Thoracic aorta (tissue), 2 donors: ENCODE results near the gene HOTAIR. TPM values are rescaled to one million over a fixed set of nuclear protein-coding genes. Genes with fewer than 3 reads are reported as not detected.

ENCODE experiments used
- ATAC-seq: fragments of 150-250 bp; one replicate; pipeline ENCODE4 v1.8.0; 2017; ENCODE audit warnings: low read depth; ENCODE audit not compliant: insufficient number of reproducible peaks, low FRiP score
- DNase-seq: peaks from one replicate; pipeline ENCODE4 v3.0.0-alpha.2; 2020; ENCODE audit warnings: low spot score
- H3K27ac ChIP-seq, 2 donors: fragments of 200-600 bp; sonication (generic); 1 replicate in 1 of 2; 2 replicates in 1 of 2; pipeline ENCODE4 v1.5.1; 2016; ENCODE audit warnings: mild to moderate bottlenecking in 2 of 2, moderate library complexity in 2 of 2
- H3K27me3 ChIP-seq: fragments of 200-600 bp; sonication (generic); replicated peaks from 2 replicates; pipeline ENCODE4 v1.6.0; 2016; ENCODE audit warnings: mild to moderate bottlenecking; ENCODE audit not compliant: insufficient read depth
- H3K36me3 ChIP-seq: fragments of 200-600 bp; sonication (generic); one replicate; pipeline ENCODE4 v1.5.1; 2016
- H3K4me1 ChIP-seq, 2 donors: fragments of 200-600 bp; sonication (generic); 1 replicate in 1 of 2; 2 replicates in 1 of 2; pipeline versions ENCODE4 v1.5.1 to v1.6.0; 2016; ENCODE audit warnings: low read depth in 2 of 2, mild to moderate bottlenecking in 1 of 2; ENCODE audit not compliant: control insufficient read depth in 1 of 2
- H3K4me3 ChIP-seq: fragments of 200-600 bp; sonication (generic); 2 replicates; pipeline ENCODE4 v1.5.1; 2016; ENCODE audit warnings: mild to moderate bottlenecking
- H3K9me3 ChIP-seq: fragments of 200-600 bp; sonication (generic); 2 replicates; pipeline ENCODE4 v1.5.1; 2016
- total RNA-seq, 2 donors: library from RNA; depleted of rRNA; stranded (reverse); fragments of >200 nt; gene quantifications; one replicate each; pipeline versions ENCODE4 v1.1.0 to v1.2.3, GENCODE V29; 2016
- TF ChIP-seq, protein P1 (sequence below): fragments of 200-600 bp; sonication (generic); IDR thresholded peaks from one replicate; pipeline ENCODE4 v1.5.1; 2019; ENCODE audit warnings: antibody characterized with exemption

The HOTAIR gene
- total RNA-seq, 2 donors from 2014 or later = not detected

DNA sequence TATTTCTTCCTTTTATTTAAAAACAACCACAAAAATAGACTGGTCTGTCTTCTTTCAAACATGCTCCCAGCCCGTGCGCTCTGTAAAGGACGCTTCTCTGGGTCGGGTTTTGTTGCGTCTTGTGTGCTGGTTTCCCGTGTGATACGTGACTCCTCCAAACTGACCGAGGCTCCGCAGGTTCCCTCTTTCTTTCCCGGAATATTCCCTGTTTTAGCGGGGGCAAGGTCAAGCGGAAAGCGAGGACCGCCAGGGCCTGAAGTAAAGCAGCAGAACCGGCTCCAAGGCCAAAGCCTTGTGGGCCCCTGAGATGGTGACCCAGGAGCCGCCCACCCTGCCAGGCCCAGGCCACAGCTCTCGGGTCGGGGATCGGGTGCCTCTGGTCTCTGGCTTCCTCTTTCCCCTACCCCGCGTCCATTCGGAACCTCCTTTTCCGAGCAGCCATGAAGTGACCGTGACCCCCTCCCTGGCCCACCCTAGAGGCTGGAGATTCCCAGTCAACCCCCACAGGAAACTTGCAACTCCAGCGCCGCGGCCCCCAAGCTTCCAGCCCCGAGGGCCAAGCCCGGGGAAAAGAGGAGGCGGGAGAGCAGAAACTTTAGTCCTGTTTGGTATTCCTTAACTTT, 9.3 kb upstream of the HOTAIR start:
- H3K27ac ChIP-seq = no peak overlapping the region
- H3K9me3 ChIP-seq = no peaks in the 10 kb centered on the region
- H3K36me3 ChIP-seq = no peaks in the 10 kb centered on the region
- ATAC-seq = no peak
- H3K27me3 ChIP-seq = peaks cover 55% of the 10 kb centered on the region
- DNase-seq = no peak
- TF ChIP-seq, protein P1, sequence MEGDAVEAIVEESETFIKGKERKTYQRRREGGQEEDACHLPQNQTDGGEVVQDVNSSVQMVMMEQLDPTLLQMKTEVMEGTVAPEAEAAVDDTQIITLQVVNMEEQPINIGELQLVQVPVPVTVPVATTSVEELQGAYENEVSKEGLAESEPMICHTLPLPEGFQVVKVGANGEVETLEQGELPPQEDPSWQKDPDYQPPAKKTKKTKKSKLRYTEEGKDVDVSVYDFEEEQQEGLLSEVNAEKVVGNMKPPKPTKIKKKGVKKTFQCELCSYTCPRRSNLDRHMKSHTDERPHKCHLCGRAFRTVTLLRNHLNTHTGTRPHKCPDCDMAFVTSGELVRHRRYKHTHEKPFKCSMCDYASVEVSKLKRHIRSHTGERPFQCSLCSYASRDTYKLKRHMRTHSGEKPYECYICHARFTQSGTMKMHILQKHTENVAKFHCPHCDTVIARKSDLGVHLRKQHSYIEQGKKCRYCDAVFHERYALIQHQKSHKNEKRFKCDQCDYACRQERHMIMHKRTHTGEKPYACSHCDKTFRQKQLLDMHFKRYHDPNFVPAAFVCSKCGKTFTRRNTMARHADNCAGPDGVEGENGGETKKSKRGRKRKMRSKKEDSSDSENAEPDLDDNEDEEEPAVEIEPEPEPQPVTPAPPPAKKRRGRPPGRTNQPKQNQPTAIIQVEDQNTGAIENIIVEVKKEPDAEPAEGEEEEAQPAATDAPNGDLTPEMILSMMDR = no peak
- no peak overlapping the region for H3K4me3 ChIP-seq
- peaks cover 15 to 19% of the 10 kb centered on the region in 2 donors for H3K4me1 ChIP-seq

DNA sequence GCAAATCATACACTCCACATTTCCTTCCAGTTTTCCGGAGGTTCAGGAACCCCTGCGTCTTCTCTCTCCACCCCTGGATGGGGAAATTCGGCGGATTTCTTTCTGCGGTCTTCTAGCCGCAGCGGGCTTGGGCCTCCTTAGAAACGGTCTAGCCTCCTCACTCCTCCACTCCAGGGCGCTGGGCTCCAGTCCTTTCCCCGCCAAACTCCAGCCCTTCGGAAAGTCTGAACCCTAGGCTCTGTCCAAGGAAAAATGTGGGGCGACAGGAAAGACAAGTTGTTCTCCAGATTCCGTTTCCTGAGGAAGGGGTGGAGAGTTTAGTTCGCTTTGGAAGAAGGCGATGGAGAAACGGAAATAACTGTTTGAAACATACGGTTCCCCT, 8.8 kb upstream of the HOTAIR start:
- ATAC-seq (no peak), DNase-seq (no peak)
- no peaks in the 10 kb centered on the region for H3K9me3 ChIP-seq
- no peak overlapping the region for H3K27ac ChIP-seq
- no peaks in the 10 kb centered on the region for H3K36me3 ChIP-seq
- TF ChIP-seq, protein P1 = no peak
- peaks cover 50% of the 10 kb centered on the region for H3K27me3 ChIP-seq
- H3K4me3 ChIP-seq = no peak overlapping the region
- peaks cover 15 to 18% of the 10 kb centered on the region in 2 donors for H3K4me1 ChIP-seq

DNA sequence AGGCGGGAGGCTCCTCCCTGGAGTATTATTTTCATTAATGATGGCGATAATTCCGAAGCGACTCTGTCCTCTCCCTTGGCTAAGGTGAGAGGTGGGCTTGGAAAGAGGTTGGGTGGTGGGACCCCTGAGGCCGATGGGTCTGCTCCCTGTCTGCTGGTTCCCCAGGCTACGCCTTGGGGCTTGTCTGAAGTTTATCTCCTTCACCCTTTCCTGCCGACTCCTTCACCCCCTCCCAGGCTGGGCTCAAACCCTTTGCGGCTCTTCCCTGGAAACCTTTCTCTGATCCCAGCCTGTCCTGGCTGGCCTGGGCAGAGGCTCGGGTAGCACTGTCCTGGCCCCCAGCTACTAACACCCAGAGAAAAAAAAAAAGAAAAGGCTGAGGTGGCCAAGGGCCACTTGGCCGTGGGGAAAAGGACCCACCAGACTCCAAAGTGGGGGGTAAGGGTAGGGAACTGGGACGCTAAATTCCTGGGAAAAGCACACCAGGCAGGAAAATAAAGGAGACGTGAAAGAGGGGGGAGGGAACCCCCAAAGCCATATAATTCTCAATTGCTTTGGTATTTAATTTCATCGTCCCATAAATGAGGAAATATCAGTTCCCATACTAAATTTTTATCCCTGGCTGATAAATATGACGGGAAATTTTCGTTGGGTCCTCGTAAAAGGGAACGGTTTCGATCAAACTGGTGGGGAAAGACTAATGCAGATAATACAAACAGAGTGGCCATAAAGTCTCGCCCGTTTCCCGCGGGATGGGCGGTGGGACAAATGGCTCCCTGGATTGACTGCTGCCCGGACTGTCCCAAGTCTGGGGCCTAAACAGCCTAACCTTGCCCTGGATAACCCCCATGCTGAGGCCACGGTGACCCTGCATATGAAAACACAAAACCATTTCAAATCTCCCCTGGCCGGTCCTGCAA, 8.2 kb upstream of the HOTAIR start:
- Histone ChIP-seq H3K4me3 (no peak overlapping the region), H3K4me1 (peaks cover 15 to 18% of the 10 kb centered on the region in 2 donors), H3K9me3 (no peaks in the 10 kb centered on the region), H3K36me3 (no peaks in the 10 kb centered on the region), H3K27ac (no peak overlapping the region), H3K27me3 (peaks cover 45% of the 10 kb centered on the region)
- DNase-seq (no peak), ATAC-seq (no peak)
- TF ChIP-seq, protein P1 = no peak

DNA sequence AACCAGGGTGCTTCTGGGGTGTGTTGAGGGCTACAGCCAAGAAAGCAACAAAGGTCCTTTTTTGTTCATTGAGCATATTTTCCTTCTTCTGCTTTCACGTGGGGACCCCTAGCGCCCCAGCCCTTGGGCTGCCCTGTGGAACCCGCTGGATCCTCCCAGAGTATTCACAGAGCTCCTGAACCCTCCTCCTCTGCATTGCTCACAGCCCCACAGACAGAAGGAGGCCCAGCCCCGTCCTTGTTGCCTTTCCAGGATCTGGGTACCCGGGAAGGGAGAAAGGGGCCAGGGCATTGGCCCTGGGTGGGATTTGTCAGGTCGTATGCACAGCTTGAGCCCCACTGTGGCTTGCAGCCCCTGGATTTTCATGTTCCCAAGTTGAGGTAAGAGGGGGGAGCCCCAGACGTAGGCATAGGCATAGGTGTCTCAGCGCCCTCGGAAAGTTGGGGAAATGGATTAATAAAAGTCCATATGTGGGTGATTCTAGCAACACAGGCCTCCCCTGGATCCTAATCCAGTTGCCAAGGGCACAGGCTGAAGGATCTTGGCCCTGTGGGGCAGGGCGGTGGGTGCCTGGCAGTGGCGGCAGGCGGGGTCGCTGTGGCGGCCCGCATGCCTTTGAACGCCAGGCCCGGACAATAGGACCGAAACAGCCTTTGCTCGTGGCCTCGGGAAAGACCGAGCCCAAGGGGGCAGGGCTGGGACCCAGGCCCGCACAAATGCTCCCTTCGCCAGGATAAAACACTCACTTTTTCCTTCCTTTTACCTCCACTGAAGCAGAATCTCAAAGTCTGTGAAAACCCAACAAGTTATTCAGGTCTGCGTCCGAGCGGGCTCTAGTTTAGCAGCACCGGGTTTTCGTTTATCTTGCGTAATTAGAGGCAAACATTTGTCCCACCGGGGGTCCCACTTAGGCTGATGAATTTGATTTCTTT, 7.1 kb upstream of the HOTAIR start:
- TF ChIP-seq, protein P1 = no peak
- Histone ChIP-seq H3K4me3 (no peak overlapping the region), H3K9me3 (no peaks in the 10 kb centered on the region), H3K4me1 (peaks cover 15 to 18% of the 10 kb centered on the region in 2 donors), H3K36me3 (no peaks in the 10 kb centered on the region), H3K27me3 (peaks cover 46% of the 10 kb centered on the region), H3K27ac (no peak overlapping the region)
- no peak for DNase-seq
- ATAC-seq = no peak
